CD14-positive monocyte (primary cell): Measurements from ENCODE around the gene FANCI. TPM values are rescaled to one million over a fixed set of nuclear protein-coding genes. Genes with fewer than 3 reads are reported as not detected.
A peak's percentile ranks its signal among the peaks of the same experiment; 100 is the strongest.

Source experiments
- DNase-seq, 3 donors: peaks; one replicate each; pipeline ENCODE4 v3.0.0-alpha.2; 2011 to 2022
- H2AFZ ChIP-seq: 2 replicates; pipeline ENCODE4 v1.6.0; 2012; ENCODE audit warnings: mild to moderate bottlenecking, low read depth, low read length, inconsistent platforms; ENCODE audit not compliant: insufficient read depth, poor library complexity, severe bottlenecking
- H3K27ac ChIP-seq, 2 donors: 1 replicate in 1 of 2; 2 replicates in 1 of 2; pipeline ENCODE4 v1.5.1; 2012 to 2013; ENCODE audit warnings: low read length in 2 of 2, control low read depth in 1 of 2, inconsistent platforms in 1 of 2, low read depth in 1 of 2, mild to moderate bottlenecking in 1 of 2
- H3K27me3 ChIP-seq, 2 donors: one replicate each; pipeline versions ENCODE4 v1.6.0 to v1.6.1; 2011 to 2013; ENCODE audit warnings: low read length in 2 of 2; ENCODE audit not compliant: control insufficient read depth in 2 of 2, insufficient read depth in 2 of 2
- H3K36me3 ChIP-seq, 2 donors: replicated peaks in 1 of 2; 1 replicate in 1 of 2; 2 replicates in 1 of 2; pipeline versions ENCODE4 v1.5.1 to v1.6.1; 2012 to 2013; ENCODE audit warnings: low read length in 2 of 2, control low read depth in 1 of 2, inconsistent platforms in 1 of 2, mild to moderate bottlenecking in 1 of 2; ENCODE audit not compliant: insufficient read depth in 2 of 2, control insufficient read depth in 1 of 2
- H3K4me1 ChIP-seq, 2 donors: 1 replicate in 1 of 2; 2 replicates in 1 of 2; pipeline versions ENCODE4 v1.5.1 to v1.6.1; 2012 to 2013; ENCODE audit warnings: low read length in 2 of 2, control low read depth in 1 of 2, inconsistent platforms in 1 of 2, mild to moderate bottlenecking in 1 of 2, moderate library complexity in 1 of 2; ENCODE audit not compliant: insufficient read depth in 2 of 2, control insufficient read depth in 1 of 2
- H3K4me2 ChIP-seq: replicated peaks from 2 replicates; pipeline ENCODE3; 2012; ENCODE audit warnings: low read length, moderate library complexity, mild to moderate bottlenecking; ENCODE audit not compliant: poor library complexity, severe bottlenecking; ENCODE audit errors: extremely low read depth
- H3K4me3 ChIP-seq, 3 experiments: fragments of 200-600 bp in 1 of 3; sonication (generic) in 1 of 3; replicated peaks in 1 of 3; 1 replicate in 2 of 3; 2 replicates in 1 of 3; pipeline ENCODE4 v1.5.1; 2011 to 2013; ENCODE audit warnings: low read length in 3 of 3, mild to moderate bottlenecking in 3 of 3, control low read depth in 2 of 3, low read depth in 2 of 3, inconsistent platforms in 1 of 3, moderate library complexity in 1 of 3
- H3K79me2 ChIP-seq: 2 replicates; pipeline ENCODE4 v1.6.0; 2012; ENCODE audit warnings: mild to moderate bottlenecking, control low read depth, inconsistent platforms, low read length, moderate library complexity; ENCODE audit not compliant: insufficient read depth
- H3K9ac ChIP-seq: 2 replicates; pipeline ENCODE4 v1.6.0; 2017; ENCODE audit warnings: low read length, mild to moderate bottlenecking; ENCODE audit not compliant: insufficient read depth, poor library complexity, severe bottlenecking
- H3K9me3 ChIP-seq, 2 donors: replicated peaks in 1 of 2; 1 replicate in 1 of 2; 2 replicates in 1 of 2; pipeline versions ENCODE4 v1.5.1 to v1.6.1; 2012 to 2013; ENCODE audit warnings: low read length in 2 of 2, control low read depth in 1 of 2; ENCODE audit not compliant: control insufficient read depth in 1 of 2, insufficient read depth in 1 of 2
- H4K20me1 ChIP-seq: 2 replicates; pipeline ENCODE4 v1.6.0; 2012; ENCODE audit warnings: mild to moderate bottlenecking, low read length, control low read depth, moderate library complexity; ENCODE audit not compliant: insufficient read depth
- H3K27ac Mint-ChIP-seq, 7 donors: one replicate each; pipeline ENCODE4 v1.8.0; 2020; ENCODE audit warnings: mild to moderate bottlenecking in 7 of 7, mixed read lengths in 7 of 7, moderate library complexity in 6 of 7, inconsistent platforms in 2 of 7
- H3K27me3 Mint-ChIP-seq, 3 donors: one replicate each; pipeline ENCODE4 v1.8.0; 2021 to 2022; ENCODE audit warnings: low read depth in 3 of 3, mild to moderate bottlenecking in 3 of 3, mixed read lengths in 3 of 3, moderate library complexity in 3 of 3, inconsistent platforms in 1 of 3
- H3K36me3 Mint-ChIP-seq, 2 donors: one replicate each; pipeline ENCODE4 v1.8.0; 2020; ENCODE audit warnings: mixed read lengths in 2 of 2, inconsistent platforms in 1 of 2, mild to moderate bottlenecking in 1 of 2
- H3K4me1 Mint-ChIP-seq: one replicate; pipeline ENCODE4 v1.8.0; 2020; ENCODE audit warnings: mild to moderate bottlenecking, mixed read lengths
- H3K4me3 Mint-ChIP-seq, 2 donors: one replicate each; pipeline ENCODE4 v1.8.0; 2020; ENCODE audit warnings: mild to moderate bottlenecking in 2 of 2, mixed read lengths in 2 of 2, moderate library complexity in 1 of 2
- H3K9me3 Mint-ChIP-seq, 7 donors: one replicate each; pipeline ENCODE4 v1.8.0; 2020 to 2022; ENCODE audit warnings: mixed read lengths in 7 of 7, mild to moderate bottlenecking in 6 of 7, moderate library complexity in 6 of 7, inconsistent platforms in 2 of 7
- WGBS: methylation state at CpG from one replicate; pipeline ENCODE4 v1.1.5; 2013; ENCODE audit warnings: missing lambda C conversion rate; ENCODE audit not compliant: insufficient coverage; 5-methylcytosine and 5-hydroxymethylcytosine counted together
- intact Hi-C, 2 donors: fragments of 100-400 bp; cut with micrococcal nuclease; formaldehyde crosslinking; loops; one replicate each; pipeline versions ENCODE4 v1.15.0 to v1.15.1; 2023
- polyA plus RNA-seq, 3 donors: library from polyadenylated mRNA; depleted of rRNA in 1 of 3; unstranded in 2 of 3; stranded (reverse) in 1 of 3; fragments of 300-500 nt in 2 of 3; fragments of >200 nt in 1 of 3; fragmentation: Illumina TruSeq in 2 of 3; gene quantifications; 1 replicate in 2 of 3; 2 replicates in 1 of 3; pipeline ENCODE4 v1.2.3, GENCODE V29; 2012 to 2021
- TF ChIP-seq, protein P1 (sequence below): fragments of 200-600 bp; IDR thresholded peaks from one replicate; pipeline ENCODE4 v1.8.0; 2022; ENCODE audit warnings: antibody characterized with exemption, mild to moderate bottlenecking

FANCI gene
- polyA plus RNA-seq, 3 donors = 1.4 to 2.6 (median 1.5) TPM

GRCh38 chr15:89330881-89331595 lies 87.3 kb downstream of the FANCI start:
- TF ChIP-seq, protein P1, sequence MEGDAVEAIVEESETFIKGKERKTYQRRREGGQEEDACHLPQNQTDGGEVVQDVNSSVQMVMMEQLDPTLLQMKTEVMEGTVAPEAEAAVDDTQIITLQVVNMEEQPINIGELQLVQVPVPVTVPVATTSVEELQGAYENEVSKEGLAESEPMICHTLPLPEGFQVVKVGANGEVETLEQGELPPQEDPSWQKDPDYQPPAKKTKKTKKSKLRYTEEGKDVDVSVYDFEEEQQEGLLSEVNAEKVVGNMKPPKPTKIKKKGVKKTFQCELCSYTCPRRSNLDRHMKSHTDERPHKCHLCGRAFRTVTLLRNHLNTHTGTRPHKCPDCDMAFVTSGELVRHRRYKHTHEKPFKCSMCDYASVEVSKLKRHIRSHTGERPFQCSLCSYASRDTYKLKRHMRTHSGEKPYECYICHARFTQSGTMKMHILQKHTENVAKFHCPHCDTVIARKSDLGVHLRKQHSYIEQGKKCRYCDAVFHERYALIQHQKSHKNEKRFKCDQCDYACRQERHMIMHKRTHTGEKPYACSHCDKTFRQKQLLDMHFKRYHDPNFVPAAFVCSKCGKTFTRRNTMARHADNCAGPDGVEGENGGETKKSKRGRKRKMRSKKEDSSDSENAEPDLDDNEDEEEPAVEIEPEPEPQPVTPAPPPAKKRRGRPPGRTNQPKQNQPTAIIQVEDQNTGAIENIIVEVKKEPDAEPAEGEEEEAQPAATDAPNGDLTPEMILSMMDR = no peak
- WGBS = 87% methylated on average over 3 of the region's 7 CpGs
- Mint-ChIP-seq H3K4me3 (no peak overlapping the region), H3K27ac (peak overlapping the region in 2 of 7 donors; percentile 44 to 78), H3K36me3 (peaks cover 64 to 65% of the 10 kb centered on the region in 2 donors), H3K27me3 (peaks cover 9 to 11% (median 11%) of the 10 kb centered on the region in 3 donors), H3K4me1 (peaks cover 35% of the 10 kb centered on the region), H3K9me3 (peaks cover 0 to 2% (median 0%) of the 10 kb centered on the region in 7 donors)
- peak overlapping the region in 1 of 2 donors; percentile 32 for H3K27ac ChIP-seq
- no peak overlapping the region for H3K4me2 ChIP-seq
- peaks cover 82% of the 10 kb centered on the region for H4K20me1 ChIP-seq
- H3K4me3 ChIP-seq = no peak overlapping the region
- intact Hi-C loops = loop anchor here in 1 of 2 donors (10.0 kb wide), 1 partner anchor 244 kb away; the partner anchor contains the start of gene TICRR
- H3K36me3 ChIP-seq = peaks cover 67 to 73% of the 10 kb centered on the region in 2 donors
- H3K9me3 ChIP-seq = no peaks in the 10 kb centered on the region
- no peak for DNase-seq
- peaks cover 31 to 42% of the 10 kb centered on the region in 2 donors for H3K4me1 ChIP-seq
- H2AFZ ChIP-seq = no peak overlapping the region
- no peak overlapping the region for H3K9ac ChIP-seq
- H3K27me3 ChIP-seq = no peaks in the 10 kb centered on the region
- H3K79me2 ChIP-seq = peaks cover 70% of the 10 kb centered on the region

GRCh38 chr15:89332446-89332845 lies 88.7 kb downstream of the FANCI start:
- 100% methylated on average over 1 of the region's 10 CpGs for WGBS
- Histone ChIP-seq H3K4me3 (no peak overlapping the region), H3K4me1 (peaks cover 31 to 44% of the 10 kb centered on the region in 2 donors), H3K36me3 (peaks cover 53 to 59% of the 10 kb centered on the region in 2 donors), H3K9ac (no peak overlapping the region), H3K79me2 (peaks cover 61% of the 10 kb centered on the region), H3K27me3 (no peaks in the 10 kb centered on the region), H2AFZ (no peak overlapping the region), H3K4me2 (peak overlapping the region; percentile 89), H3K9me3 (no peaks in the 10 kb centered on the region), H4K20me1 (peaks cover 68% of the 10 kb centered on the region), H3K27ac (peak overlapping the region in 1 of 2 donors; percentile 32)
- intact Hi-C loops = loop anchor here in 1 of 2 donors (10.0 kb wide), 1 partner anchor 242 kb away; the partner anchor contains the start of gene TICRR
- TF ChIP-seq, protein P1 = peak; percentile 21
- Mint-ChIP-seq H3K27ac (peak overlapping the region in 1 of 7 donors; percentile 46), H3K36me3 (peaks cover 50 to 51% of the 10 kb centered on the region in 2 donors), H3K27me3 (peaks cover 9 to 19% (median 15%) of the 10 kb centered on the region in 3 donors), H3K9me3 (peaks cover 0 to 2% (median 0%) of the 10 kb centered on the region in 7 donors), H3K4me3 (no peak overlapping the region), H3K4me1 (peaks cover 38% of the 10 kb centered on the region)
- DNase-seq = no peak
